D341Med (cell line): ENCODE data around the gene RAF1.
A peak's percentile ranks its signal among the peaks of the same experiment; 100 is the strongest.
"Not testable (repeated sequence)": the region's sequence is repeated elsewhere in the genome, so short reads cannot be mapped to it uniquely, and the experiment has no call there.

ENCODE experiments used
- DNase-seq: peaks from one replicate; pipeline ENCODE4 v3.0.0; 2012; ENCODE audit warnings: low spot score

The RAF1 gene

GRCh38 chr3:12663936-12664908 is at the start of gene RAF1:
Gene RAF1 (minus strand): TSS chr3:12664117. CDS start chr3:12618721, 45,396 bp downstream.
- DNase-seq = peak; percentile 97

GRCh38 chr3:12710062-12710461 is 46.1 kb upstream of the RAF1 start:
- DNase-seq = no peak

- no peak for DNase-seq
These were observed 45.4 kb upstream of the RAF1 start for GRCh38 chr3:12709334-12709733.

GRCh38 chr3:12708584-12709192 is 44.8 kb upstream of the RAF1 start:
- no peak for DNase-seq

GRCh38 chr3:12707449-12707848 is 43.5 kb upstream of the RAF1 start:
- DNase-seq = no peak

- DNase-seq = peak; percentile 81
These were observed 42.8 kb upstream of the RAF1 start for GRCh38 chr3:12706504-12707253.

GRCh38 chr3:12705981-12706380 is 42.1 kb upstream of the RAF1 start:
- no peak for DNase-seq

- no peak for DNase-seq
These were observed 41.5 kb upstream of the RAF1 start for GRCh38 chr3:12705374-12705926.

GRCh38 chr3:12702501-12702900 is 38.6 kb upstream of the RAF1 start:
- DNase-seq = no peak

- DNase-seq = not testable (repeated sequence)
These were observed 37.7 kb upstream of the RAF1 start for GRCh38 chr3:12701601-12702000.

GRCh38 chr3:12700800-12701199 is 36.9 kb upstream of the RAF1 start:
- DNase-seq = no peak

GRCh38 chr3:12695916-12696315 is 32.0 kb upstream of the RAF1 start:
- DNase-seq = no peak

- no peak for DNase-seq
These were observed 31.2 kb upstream of the RAF1 start for GRCh38 chr3:12695112-12695511.

GRCh38 chr3:12692444-12692843 is 28.5 kb upstream of the RAF1 start:
- no peak for DNase-seq

- no peak for DNase-seq
These were observed 26.2 kb upstream of the RAF1 start for GRCh38 chr3:12689997-12690711.

GRCh38 chr3:12687948-12688347 is 24.0 kb upstream of the RAF1 start:
- DNase-seq = no peak

- DNase-seq = no peak
These were observed 22.2 kb upstream of the RAF1 start for GRCh38 chr3:12686096-12686495.

GRCh38 chr3:12681943-12682390 is 18.1 kb upstream of the RAF1 start:
- no peak for DNase-seq

- no peak for DNase-seq
These were observed 17.4 kb upstream of the RAF1 start for GRCh38 chr3:12681089-12681942.

GRCh38 chr3:12679468-12679867 is 15.6 kb upstream of the RAF1 start:
- DNase-seq = no peak

- DNase-seq = no peak
These were observed 13.7 kb upstream of the RAF1 start for GRCh38 chr3:12677616-12678015.
